ENCODE measurements around the gene TATDN2. TPM values are rescaled to one million over a fixed set of nuclear protein-coding genes. Genes with fewer than 3 reads are reported as not detected.

Gene TATDN2
- total and polyA plus RNA-seq, 2 experiments from 2014 or later = 4.6 to 8.4 TPM

GRCh38 chr3:10310578-10310977 is 62.3 kb downstream of the TATDN2 start:
- in situ Hi-C loops (cut with MboI) = no loop called here
- Histone ChIP-seq H3K27ac (peak overlapping the region; percentile 27), H3K4me1 (ENCODE audit: insufficient read depth) (peaks cover 18% of the 10 kb centered on the region), H4K20me1 (ENCODE audit: insufficient read depth) (peaks cover 11% of the 10 kb centered on the region; the same call in 1 of the 2 replicates), H3K4me2 (ENCODE audit: unreplicated experiment) (no peak overlapping the region), H3F3A (ENCODE audit: insufficient read depth) (peaks cover 69% of the 10 kb centered on the region), H3K4me3 (no peak overlapping the region), H3K9me2 (ENCODE audit: insufficient read depth) (no peaks in the 10 kb centered on the region), H2AFZ (no peak overlapping the region), H3K9ac (no peak overlapping the region), H3K79me2 (ENCODE audit: insufficient read depth) (peaks cover 72% of the 10 kb centered on the region), H3K27me3 (replicated peaks; ENCODE audit: insufficient read depth) (no peaks in the 10 kb centered on the region), H3K36me3 (ENCODE audit: low read depth) (peaks cover 85% of the 10 kb centered on the region), H3K9me3 (ENCODE audit: low read depth) (no peaks in the 10 kb centered on the region)
- 40 to 53% methylated on average over 2 of the region's 2 CpGs for WGBS, 2 experiments (ENCODE audit: low coverage in 1 of 2, low lambda C conversion rate in 2 of 2, missing lambda C conversion rate in 2 of 2)
- peak; percentile 59 for DNase-seq
- TF ChIP-seq EZH2phosphoT487 (IDR thresholded peaks at IDR 0.05; ENCODE audit: insufficient read depth, low read depth) (no peak), EZH2 (IDR thresholded peaks at IDR 0.05; ENCODE audit: insufficient read depth, poor library complexity, severe bottlenecking) (no peak)

GRCh38 chr3:10311710-10312109 is 63.5 kb downstream of the TATDN2 start:
- no peak for DNase-seq
- Histone ChIP-seq H3K9ac (no peak overlapping the region), H3K79me2 (ENCODE audit: insufficient read depth) (peaks cover 83% of the 10 kb centered on the region), H4K20me1 (ENCODE audit: insufficient read depth) (peaks cover 4% of the 10 kb centered on the region; the same call in 1 of the 2 replicates), H3K4me1 (ENCODE audit: insufficient read depth) (peaks cover 18% of the 10 kb centered on the region), H3K4me2 (ENCODE audit: unreplicated experiment) (no peak overlapping the region), H3K4me3 (no peak overlapping the region), H3K9me3 (ENCODE audit: low read depth) (no peaks in the 10 kb centered on the region), H3K9me2 (ENCODE audit: insufficient read depth) (no peaks in the 10 kb centered on the region), H3K27ac (no peak overlapping the region), H2AFZ (no peak overlapping the region), H3F3A (ENCODE audit: insufficient read depth) (peaks cover 68% of the 10 kb centered on the region), H3K27me3 (replicated peaks; ENCODE audit: insufficient read depth) (no peaks in the 10 kb centered on the region), H3K36me3 (ENCODE audit: low read depth) (peaks cover 79% of the 10 kb centered on the region)
- TF ChIP-seq EZH2phosphoT487 (IDR thresholded peaks at IDR 0.05; ENCODE audit: insufficient read depth, low read depth) = no peak
- TF ChIP-seq EZH2 (IDR thresholded peaks at IDR 0.05; ENCODE audit: insufficient read depth, poor library complexity, severe bottlenecking) = no peak
- in situ Hi-C loops (cut with MboI) = no loop called here
- 85 to 87% methylated on average over 13 of the region's 13 CpGs for WGBS, 2 experiments (ENCODE audit: low coverage in 1 of 2, low lambda C conversion rate in 2 of 2, missing lambda C conversion rate in 2 of 2)

GRCh38 chr3:10312391-10312790 is 64.1 kb downstream of the TATDN2 start:
- peaks cover 18% of the 10 kb centered on the region for H3K4me1 ChIP-seq (ENCODE audit: insufficient read depth)
- H3K79me2 ChIP-seq (ENCODE audit: insufficient read depth) = peaks cover 90% of the 10 kb centered on the region
- peaks cover 80% of the 10 kb centered on the region for H3K36me3 ChIP-seq (ENCODE audit: low read depth)
- no peak overlapping the region for H2AFZ ChIP-seq
- H3K9ac ChIP-seq = no peak overlapping the region
- DNase-seq = no peak
- peaks cover 67% of the 10 kb centered on the region for H3F3A ChIP-seq (ENCODE audit: insufficient read depth)
- peaks cover 4% of the 10 kb centered on the region; the same call in 1 of the 2 replicates for H4K20me1 ChIP-seq (ENCODE audit: insufficient read depth)
- H3K4me2 ChIP-seq (ENCODE audit: unreplicated experiment) = no peak overlapping the region
- H3K27ac ChIP-seq = no peak overlapping the region
- no peaks in the 10 kb centered on the region for H3K27me3 ChIP-seq (replicated peaks; ENCODE audit: insufficient read depth)
- H3K9me3 ChIP-seq (ENCODE audit: low read depth) = no peaks in the 10 kb centered on the region
- no peak overlapping the region for H3K4me3 ChIP-seq
- H3K9me2 ChIP-seq (ENCODE audit: insufficient read depth) = no peaks in the 10 kb centered on the region
- in situ Hi-C loops (cut with MboI) = no loop called here
- WGBS, 2 experiments (ENCODE audit: low coverage in 1 of 2, low lambda C conversion rate in 2 of 2, missing lambda C conversion rate in 2 of 2) = 81 to 83% methylated on average over 10 of the region's 10 CpGs
- TF ChIP-seq EZH2phosphoT487 (IDR thresholded peaks at IDR 0.05; ENCODE audit: insufficient read depth, low read depth) (no peak), EZH2 (IDR thresholded peaks at IDR 0.05; ENCODE audit: insufficient read depth, poor library complexity, severe bottlenecking) (no peak)

GRCh38 chr3:10312861-10313260 is 64.6 kb downstream of the TATDN2 start:
- Histone ChIP-seq H3K79me2 (ENCODE audit: insufficient read depth) (peaks cover 90% of the 10 kb centered on the region), H3F3A (ENCODE audit: insufficient read depth) (peaks cover 63% of the 10 kb centered on the region), H3K9me3 (ENCODE audit: low read depth) (no peaks in the 10 kb centered on the region), H3K9me2 (ENCODE audit: insufficient read depth) (no peaks in the 10 kb centered on the region), H3K27me3 (replicated peaks; ENCODE audit: insufficient read depth) (no peaks in the 10 kb centered on the region), H3K4me3 (no peak overlapping the region), H3K4me2 (ENCODE audit: unreplicated experiment) (no peak overlapping the region), H3K4me1 (ENCODE audit: insufficient read depth) (peaks cover 18% of the 10 kb centered on the region), H4K20me1 (ENCODE audit: insufficient read depth) (peaks cover 2% of the 10 kb centered on the region; the same call in 1 of the 2 replicates), H3K36me3 (ENCODE audit: low read depth) (peaks cover 80% of the 10 kb centered on the region), H2AFZ (no peak overlapping the region), H3K27ac (no peak overlapping the region), H3K9ac (no peak overlapping the region)
- in situ Hi-C loops (cut with MboI) = no loop called here
- peak; percentile 48 for DNase-seq
- no peak for TF ChIP-seq EZH2phosphoT487 (IDR thresholded peaks at IDR 0.05; ENCODE audit: insufficient read depth, low read depth)
- no peak for TF ChIP-seq EZH2 (IDR thresholded peaks at IDR 0.05; ENCODE audit: insufficient read depth, poor library complexity, severe bottlenecking)
- WGBS, 2 experiments (ENCODE audit: low coverage in 1 of 2, low lambda C conversion rate in 2 of 2, missing lambda C conversion rate in 2 of 2) = 68 to 71% methylated on average over 3 of the region's 3 CpGs

DNA sequence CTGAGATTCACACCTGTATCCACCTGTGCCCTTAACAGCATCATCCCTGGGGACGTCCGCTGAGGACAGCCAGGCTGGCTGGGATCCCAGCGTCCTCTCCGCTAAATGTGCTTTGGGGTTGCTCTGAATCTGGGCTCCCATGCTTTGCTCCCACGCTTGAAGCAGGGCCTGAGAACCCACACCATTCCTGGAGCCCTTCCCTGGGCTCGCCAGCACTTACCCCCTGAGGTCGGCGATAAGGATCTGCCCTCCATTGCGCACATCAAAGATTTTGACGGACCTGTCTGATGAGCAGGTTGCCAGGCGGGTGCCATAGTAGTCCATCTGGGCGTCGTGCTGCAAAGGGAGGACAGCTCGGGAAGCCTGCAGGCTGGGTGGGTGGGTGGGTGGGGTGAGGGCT is 66.8 kb downstream of the TATDN2 start:
- 94% methylated on average over 14 of the region's 14 CpGs for WGBS, 2 experiments (ENCODE audit: low coverage in 1 of 2, low lambda C conversion rate in 2 of 2, missing lambda C conversion rate in 2 of 2)
- peaks cover 8% of the 10 kb centered on the region; the same call in 1 of the 2 replicates for H4K20me1 ChIP-seq (ENCODE audit: insufficient read depth)
- H3K9ac ChIP-seq = no peak overlapping the region
- no peak overlapping the region for H3K4me2 ChIP-seq (ENCODE audit: unreplicated experiment)
- in situ Hi-C loops (cut with MboI) = no loop called here
- H3K27me3 ChIP-seq (replicated peaks; ENCODE audit: insufficient read depth) = no peaks in the 10 kb centered on the region
- TF ChIP-seq EZH2phosphoT487 (IDR thresholded peaks at IDR 0.05; ENCODE audit: insufficient read depth, low read depth) (no peak), EZH2 (IDR thresholded peaks at IDR 0.05; ENCODE audit: insufficient read depth, poor library complexity, severe bottlenecking) (no peak)
- H3K79me2 ChIP-seq (ENCODE audit: insufficient read depth) = peaks cover 90% of the 10 kb centered on the region
- H3K4me3 ChIP-seq = no peak overlapping the region
- no peaks in the 10 kb centered on the region for H3K9me2 ChIP-seq (ENCODE audit: insufficient read depth)
- H2AFZ ChIP-seq = no peak overlapping the region
- peaks cover 70% of the 10 kb centered on the region for H3K36me3 ChIP-seq (ENCODE audit: low read depth)
- H3K4me1 ChIP-seq (ENCODE audit: insufficient read depth) = peaks cover 30% of the 10 kb centered on the region
- no peaks in the 10 kb centered on the region for H3K9me3 ChIP-seq (ENCODE audit: low read depth)
- H3F3A ChIP-seq (ENCODE audit: insufficient read depth) = peaks cover 47% of the 10 kb centered on the region
- H3K27ac ChIP-seq = no peak overlapping the region
- no peak for DNase-seq

Measured in GM23248 (cell line).